ENCODE data around the gene PCA3. TPM values are rescaled to one million over a fixed set of nuclear protein-coding genes. Genes with fewer than 3 reads are reported as not detected.

The PCA3 gene
- total RNA-seq, 1 experiment from 2014 or later = not detected

Other genes with a start within 250 kb of the PCA3 start
- gene PRUNE2, start 141.7 kb downstream of the PCA3 start, total RNA-seq (2021) = 9.3 to 13.1 TPM (median 9.6 TPM) in 3 replicates

All from WTC11 (cell line).